ENCODE results near the gene CASP10. TPM values are rescaled to one million over a fixed set of nuclear protein-coding genes. Genes with fewer than 3 reads are reported as not detected.
"Not testable (repeated sequence)": the region's sequence is repeated elsewhere in the genome, so short reads cannot be mapped to it uniquely, and the experiment has no call there.

CASP10 gene
- total RNA-seq, 1 experiment from 2014 or later: 3.9 TPM

DNA sequence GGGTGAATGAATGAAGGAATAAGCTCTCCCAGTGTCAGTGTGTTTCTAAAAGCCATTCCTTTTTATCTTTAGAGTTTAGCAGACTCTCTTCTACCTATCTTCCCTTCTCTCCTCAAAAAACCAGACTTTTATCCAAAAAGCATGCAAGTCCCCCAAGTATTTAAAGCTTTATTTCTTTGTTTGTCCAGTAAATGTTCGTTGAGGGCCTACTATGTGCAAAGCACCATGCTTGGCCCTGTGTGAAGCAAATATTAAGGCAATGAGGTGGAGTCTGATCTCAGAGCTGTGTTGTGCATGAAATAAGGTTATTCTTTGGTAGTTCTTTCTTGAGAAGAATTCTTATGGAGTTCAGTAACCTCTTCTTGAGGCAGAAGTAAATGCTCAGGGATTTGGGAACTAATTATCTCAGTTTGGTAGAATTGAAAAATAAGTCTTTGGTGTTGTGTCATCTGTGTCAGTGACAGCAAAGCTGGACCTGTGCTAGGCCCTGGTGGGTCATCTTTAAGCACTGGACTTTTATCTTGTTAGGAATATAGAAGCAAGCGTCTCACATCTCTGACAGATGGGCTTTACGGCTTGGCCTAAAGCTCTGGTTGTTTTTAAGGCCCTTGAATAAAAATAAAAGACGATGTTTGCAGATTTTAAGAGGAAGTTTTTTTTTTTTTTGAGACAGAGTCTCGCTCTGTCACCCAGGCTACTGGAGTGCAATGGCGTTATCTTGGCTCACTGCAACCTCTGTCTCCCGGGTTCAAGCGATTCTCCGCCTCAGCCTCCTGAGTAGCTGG is 28.1 kb upstream of the CASP10 start:
- DNase-seq (ENCODE audit: low spot score): no peak

DNA sequence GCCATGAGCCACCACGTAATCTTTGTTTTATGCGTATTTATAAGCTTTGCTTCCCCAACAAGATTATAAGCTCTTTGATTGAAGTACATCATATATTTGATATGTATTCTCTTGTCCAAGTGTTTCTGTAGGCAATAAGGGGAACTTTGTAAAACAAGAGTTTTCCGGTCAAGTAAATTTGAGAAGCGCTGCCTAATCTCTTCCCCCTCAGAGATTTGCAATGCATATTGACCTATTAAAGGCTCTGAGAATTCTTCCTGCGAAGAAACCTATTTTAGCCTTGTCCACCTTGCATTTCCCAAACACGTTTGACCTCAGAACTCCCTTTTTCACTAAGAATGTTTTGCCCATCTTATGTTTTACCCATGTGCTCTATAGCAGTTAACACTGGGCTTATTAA is 26.9 kb upstream of the CASP10 start:
- no peak for DNase-seq (ENCODE audit: low spot score)

DNA sequence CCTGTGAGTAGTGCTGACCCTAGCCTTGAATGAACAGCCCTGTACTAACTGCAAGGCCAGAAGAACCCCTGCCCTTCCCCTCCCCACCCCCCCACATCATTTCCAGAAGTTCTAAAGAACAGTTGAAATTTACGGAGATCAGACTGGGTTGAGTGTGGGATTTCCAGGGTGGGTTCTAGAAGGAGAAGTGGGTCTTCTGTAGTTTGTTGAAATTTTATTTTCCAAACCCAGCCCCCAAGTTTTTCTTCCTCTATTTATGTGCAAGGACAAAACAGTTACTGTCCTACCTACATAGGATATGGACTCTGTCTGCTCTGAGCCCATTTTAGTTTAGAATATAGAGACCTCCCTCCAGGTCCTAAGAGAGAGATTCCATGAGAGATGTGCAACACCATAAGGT is 26.3 kb upstream of the CASP10 start:
- no peak for DNase-seq (ENCODE audit: low spot score)

DNA sequence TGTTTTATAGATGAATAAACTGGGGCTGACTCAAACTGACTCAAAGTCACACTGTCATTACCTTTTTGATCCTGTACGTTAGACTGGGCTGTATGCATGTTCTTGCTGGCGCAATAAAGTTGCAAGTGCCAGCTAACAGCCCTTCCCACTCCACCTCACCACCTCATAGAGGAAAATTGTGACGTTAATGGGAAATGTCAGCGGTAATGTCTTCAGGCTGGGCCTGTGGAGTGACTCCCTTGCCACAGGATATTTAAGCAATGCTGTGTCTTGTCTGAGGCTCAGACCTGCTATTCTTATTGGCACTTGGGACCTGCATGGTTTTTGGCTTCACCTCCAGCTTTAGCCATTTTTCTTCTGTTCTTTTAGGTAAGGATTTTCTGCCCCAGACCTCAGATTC is 25.2 kb upstream of the CASP10 start:
- peak; percentile 30 for DNase-seq (ENCODE audit: low spot score)

DNA sequence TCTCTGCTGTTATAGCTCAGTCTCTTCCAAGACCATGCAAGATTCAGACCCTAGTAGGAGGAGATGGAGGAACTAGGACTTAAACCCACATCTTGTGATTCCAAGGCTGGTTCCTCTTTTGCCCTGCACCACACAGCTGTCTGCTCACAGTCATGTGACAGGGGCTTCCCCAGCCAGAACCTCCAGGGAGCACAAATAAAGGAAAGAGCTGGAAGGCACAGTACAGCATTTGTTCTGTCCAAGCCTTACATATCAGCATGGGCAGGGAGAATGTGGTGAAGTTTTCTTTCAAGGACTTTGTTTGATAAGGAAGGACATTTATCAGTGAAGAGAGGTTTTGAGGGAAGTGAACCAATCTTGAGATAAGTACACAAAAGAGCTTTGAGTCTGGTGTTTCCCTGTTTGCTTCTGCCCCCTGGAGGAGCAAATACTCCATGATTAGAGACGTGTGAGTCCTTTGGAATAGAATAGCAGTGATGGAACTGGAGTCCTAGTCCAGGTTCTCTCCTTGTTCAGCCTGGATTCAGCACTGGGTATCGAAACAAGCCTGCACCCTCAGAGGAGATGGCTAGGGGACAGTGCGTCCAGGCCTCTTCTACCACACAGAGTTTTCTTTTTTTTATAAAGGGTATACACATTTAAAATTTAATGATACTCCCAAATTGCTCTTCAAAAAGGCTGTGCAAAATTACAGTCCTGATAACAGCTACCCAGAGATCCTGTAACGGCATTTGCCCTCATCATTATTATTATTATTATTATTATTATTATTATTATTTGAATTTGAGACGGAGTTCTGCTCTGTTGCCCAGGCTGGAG is 24.6 kb upstream of the CASP10 start:
- peak; percentile 86 for DNase-seq (ENCODE audit: low spot score)

DNA sequence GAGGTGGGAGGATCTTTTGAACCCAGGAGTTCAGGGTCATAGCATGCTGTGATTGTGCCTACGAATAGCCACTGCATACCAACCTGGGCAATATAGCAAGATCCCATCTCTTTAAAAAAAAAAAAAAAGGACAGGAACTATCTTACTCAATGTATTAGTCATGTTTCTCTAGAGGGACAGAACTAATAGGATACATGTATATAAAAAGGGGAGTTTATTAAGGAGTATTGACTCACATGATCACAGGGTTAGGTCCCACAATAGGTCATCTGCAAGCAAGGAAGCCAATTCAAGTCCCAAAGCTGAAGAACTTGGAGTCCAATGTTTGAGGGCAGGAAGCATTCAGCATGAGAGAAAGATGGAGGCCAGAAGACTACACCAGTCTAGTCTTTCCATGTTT is 18.8 kb upstream of the CASP10 start:
- no peak for DNase-seq (ENCODE audit: low spot score)

DNA sequence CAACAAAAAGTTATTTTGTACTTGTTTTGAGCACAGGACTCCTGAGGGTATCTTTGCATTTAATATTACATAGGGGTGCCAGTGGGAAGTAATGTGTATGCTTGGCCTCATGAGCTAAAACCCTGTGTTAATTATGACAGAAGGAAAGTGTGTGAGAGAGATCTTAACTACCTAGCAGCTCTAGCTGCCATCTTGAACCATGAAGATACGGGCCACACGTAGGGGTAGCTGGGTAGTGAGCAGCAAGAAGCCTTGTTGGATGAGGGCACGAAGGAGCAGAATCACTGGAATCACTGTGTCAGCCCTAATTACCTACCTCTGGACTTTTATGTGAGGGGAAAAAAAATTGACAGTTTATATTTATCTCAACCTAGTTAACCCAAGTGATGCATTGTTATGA is 15.4 kb upstream of the CASP10 start:
- DNase-seq (ENCODE audit: low spot score): no peak

DNA sequence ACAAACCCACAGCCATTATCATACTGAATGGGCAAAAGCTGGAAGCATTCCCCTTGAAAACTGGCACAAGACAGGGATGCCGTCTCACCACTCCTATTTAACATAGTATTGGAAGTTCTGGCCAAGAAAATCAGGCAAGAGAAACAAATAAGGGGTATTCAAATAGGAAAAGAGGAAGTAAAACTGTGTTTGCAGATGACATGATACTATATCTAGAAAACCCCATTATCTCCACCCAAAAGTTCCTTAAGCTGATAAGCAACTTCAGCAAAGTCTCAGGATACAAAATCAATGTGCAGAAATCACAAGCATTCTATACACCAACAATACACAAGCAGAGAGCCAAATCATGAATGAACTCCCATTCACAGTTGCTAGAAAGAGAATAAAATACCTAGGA is 14.4 kb upstream of the CASP10 start:
- not testable (repeated sequence) for DNase-seq (ENCODE audit: low spot score)

DNA sequence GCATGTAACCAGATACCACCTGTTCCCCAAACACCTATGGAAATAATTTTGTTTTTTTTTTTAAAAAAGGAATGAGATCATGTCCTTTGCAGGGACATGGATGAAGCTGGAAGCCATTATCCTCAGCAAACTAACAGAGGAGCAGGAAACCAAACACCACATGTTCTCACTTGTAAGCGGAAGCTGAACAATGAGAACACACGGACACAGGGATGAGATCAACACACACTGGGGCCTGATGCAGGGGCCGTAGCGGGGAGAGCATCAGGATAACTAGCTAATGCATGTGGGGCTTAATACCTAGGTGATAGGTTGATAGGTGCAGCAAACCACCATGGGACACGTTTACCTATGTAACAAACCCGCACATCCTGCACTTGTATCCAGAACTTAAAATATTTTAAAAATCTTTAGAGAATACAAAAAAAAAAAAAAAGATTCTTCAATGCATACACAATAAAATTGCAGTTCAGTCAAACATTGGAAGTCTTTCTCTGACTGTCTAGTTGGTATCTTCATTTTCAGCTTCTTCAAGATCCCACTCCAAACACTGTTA is 11.6 kb upstream of the CASP10 start:
- DNase-seq (ENCODE audit: low spot score): no peak

DNA sequence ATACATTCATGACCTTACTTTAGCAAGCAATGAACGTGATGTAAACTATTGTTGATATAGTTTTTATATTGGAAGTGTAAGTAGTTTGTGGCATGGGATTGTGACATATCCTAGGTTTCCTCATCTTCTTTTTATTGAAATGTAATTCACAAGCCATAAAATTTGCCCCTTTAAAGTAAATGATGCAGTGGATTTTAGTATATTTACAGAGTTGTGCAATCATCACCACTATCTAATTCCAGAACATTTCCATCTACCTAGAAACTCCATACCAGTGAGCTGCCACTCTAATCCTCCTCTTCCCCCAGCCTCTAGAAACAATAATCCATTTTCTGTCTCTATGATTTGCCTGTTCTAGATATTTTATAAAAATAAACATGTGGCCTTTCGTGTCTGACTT is 10.7 kb upstream of the CASP10 start:
- no peak for DNase-seq (ENCODE audit: low spot score)

DNA sequence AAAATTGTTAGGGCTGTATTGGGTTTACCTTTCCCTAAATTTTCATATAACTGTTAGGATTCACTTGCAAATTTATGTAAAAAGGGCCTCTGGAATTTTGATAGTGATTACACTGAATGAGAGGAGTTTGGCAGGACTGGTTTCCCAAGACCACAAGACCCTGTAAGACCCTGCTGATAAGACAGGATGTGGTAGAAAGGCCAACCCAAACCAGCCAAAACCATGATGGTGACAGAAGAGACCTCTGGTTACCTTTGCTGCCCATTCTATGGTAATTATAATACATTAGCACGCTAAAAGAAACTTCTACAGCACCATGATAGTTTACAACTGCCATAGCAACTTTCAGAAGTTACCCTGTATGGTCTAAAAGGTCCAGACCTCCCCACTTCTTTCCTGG is 8.3 kb upstream of the CASP10 start:
- DNase-seq (ENCODE audit: low spot score): no peak

DNA sequence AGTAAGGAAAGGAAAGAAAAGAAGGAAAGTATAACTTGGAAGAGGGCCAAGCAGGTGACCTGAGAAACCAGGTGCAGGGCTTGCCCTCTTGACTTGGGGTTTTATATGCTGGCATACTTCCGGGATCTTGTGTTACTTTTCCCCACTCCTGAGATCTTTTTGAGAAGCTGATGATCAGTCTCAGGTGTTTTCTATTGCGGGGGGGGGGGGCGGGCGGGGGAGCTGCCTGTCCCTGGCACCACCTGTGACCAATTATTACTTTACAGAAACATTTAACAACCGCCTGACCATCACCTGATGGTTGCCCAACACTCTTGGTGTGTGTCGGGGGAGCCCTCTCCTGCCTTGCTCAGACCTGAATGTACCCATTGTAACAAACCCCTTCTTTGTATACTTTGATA is 6.9 kb upstream of the CASP10 start:
- DNase-seq (ENCODE audit: low spot score): no peak

DNA sequence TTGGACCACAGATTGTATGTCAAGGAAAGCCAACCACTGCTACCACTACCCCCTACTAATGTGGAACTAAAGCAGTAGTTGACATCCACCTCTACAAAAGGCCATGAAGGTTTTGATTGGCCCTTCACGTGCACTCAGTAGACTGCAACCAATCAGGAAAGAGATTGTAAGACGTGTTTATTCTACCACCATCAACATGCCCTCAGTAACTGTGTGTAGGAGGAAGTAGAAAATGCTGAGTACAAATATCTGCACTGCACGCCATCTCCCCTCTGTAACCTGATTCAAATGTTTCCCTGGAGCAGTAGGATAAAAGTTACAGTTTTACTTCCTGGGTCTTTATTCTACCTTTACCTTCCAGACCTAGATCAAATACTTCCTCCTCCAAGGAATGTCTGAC is 2.9 kb upstream of the CASP10 start:
- DNase-seq (ENCODE audit: low spot score): no peak

DNA sequence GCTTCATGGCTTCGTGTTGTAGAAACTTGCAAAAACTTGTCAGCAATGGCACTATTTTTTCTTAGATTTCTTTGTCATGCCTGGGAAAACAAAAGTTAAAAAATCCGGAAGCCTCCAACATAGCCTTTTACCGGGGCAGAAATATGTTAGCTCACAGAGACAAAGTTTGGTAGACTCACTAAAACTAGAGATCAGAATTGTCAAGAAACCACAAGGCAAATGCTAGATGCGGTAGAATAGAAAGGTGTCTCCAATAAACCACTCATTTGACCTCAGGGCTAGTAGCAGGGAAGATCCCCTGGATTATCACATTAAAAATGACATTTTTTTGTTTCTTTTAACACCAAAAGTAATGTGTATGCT is 405 bp downstream of the CASP10 start:
- no peak for DNase-seq (ENCODE audit: low spot score)

DNA sequence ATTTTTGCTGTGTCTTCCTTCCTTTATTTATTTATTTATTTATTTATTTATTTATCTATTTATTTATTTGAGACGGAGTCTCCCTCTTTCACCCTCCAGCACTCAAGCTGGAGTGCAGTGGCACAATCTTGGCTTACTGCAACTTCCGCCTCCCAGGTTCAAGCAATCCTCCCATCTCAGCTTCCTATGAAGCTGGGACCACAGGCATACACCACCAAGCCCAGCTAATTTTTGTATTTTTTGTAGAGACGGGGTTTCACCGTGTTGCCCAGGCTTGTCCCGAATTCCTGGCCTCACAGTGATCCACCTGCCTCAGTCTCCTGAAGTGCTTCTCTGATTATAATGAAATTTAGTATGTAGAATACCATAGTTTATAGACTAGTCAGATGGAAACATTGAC is 894 bp downstream of the CASP10 start:
- not testable (repeated sequence) for DNase-seq (ENCODE audit: low spot score)

DNA sequence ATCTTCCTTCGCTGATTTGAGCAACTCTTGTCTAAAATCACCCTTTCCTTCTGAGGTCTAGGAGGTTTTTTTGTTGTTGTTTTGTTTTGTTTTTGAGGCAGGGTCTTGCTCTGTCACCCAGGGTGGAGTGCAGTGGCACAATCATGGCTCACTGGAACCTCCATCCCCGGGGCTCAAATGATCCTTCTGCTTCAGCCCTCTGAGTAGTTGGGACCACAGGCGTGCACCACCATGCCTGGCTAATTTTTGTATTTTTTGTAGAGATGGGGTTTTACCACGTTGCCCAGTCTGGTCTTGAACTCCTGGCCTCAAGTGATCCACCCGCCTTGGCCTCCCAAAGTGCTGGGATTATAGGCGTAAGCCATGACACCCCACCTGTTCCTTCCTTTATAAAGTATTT is 1.3 kb downstream of the CASP10 start:
- not testable (repeated sequence) for DNase-seq (ENCODE audit: low spot score)

DNA sequence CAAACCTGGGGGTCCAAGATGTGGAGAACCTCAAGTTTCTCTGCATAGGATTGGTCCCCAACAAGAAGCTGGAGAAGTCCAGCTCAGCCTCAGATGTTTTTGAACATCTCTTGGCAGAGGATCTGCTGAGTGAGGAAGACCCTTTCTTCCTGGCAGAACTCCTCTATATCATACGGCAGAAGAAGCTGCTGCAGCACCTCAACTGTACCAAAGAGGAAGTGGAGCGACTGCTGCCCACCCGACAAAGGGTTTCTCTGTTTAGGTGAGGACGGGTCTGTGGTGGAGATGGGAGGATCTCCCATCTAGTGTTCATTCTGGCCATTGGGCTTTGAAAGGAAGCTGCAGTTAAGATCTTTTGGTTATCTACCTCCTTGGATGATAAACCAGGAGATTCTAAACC is 2.9 kb downstream of the CASP10 start:
- no peak for DNase-seq (ENCODE audit: low spot score)

DNA sequence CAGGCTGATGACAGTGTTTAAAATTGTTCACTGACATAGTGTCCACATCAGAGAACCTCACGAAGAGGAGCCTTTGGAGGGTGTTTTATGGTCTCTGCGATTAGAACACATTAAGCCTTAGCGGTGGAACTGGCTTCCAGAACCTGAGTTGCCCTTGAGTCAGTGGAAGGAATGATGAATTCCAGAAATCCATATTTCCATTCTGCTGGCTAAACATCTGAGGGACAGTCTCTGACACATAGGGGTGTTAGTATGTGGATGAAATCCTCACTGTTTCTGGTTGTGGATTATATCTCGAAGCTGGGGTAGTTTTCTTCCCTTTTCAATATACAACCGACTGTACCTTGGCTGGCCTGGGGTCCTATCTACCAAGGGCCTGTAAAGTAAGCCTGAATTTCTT is 4.0 kb downstream of the CASP10 start:
- no peak for DNase-seq (ENCODE audit: low spot score)

DNA sequence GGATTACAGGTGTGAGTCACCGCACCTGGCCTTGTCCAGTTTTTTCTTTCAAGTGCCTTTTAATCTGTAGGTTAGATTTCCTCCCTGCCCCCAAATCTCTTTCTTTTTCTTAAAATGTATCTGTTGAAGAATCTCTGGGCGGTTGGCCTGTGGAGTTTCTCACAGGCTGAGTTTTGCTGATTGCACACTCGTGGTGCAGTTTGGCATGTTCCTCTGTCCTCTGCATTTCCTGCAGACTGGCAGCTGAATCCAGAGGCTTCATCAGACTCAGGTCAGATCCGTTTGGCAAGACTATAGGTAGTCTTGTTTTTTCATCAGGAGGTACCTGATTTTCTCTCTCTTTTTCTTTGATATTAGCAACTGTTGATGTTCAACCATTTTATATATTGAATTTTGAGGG is 5.5 kb downstream of the CASP10 start:
- no peak for DNase-seq (ENCODE audit: low spot score)

DNA sequence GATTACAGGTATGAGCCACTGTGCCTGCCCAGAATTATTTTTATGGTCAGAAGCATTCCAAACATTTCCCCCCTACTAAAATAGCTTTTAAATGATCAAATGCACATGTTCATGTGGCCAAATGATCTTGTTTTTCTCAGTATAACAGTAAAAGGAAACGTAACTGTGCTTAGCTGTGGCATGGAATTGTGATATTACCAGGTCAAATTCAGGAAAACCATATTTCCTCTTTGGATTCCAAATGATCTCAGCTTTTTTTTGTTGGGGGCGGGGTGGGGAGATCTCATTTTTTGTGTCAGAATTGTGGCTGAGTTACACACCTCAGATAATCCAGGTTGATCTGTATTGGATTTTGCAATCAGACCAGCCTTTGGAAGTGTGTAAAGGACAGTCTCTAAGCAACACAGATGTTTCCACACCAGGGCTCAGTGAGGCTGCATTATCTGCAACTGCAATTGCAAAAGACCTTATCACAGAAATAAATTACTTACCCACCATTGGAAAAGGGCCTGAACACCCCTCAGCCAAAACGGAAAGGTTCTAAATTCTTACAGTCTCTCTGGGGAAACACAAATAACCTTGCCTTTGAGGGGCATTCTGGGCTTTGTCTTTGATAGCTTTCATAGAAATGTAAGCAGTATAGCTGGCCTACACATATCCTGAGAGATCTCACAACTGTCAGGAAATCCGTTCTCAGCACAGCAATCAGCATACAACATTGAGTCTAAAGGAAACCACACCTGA is 8.4 kb downstream of the CASP10 start:
- DNase-seq (ENCODE audit: low spot score): no peak

DNA sequence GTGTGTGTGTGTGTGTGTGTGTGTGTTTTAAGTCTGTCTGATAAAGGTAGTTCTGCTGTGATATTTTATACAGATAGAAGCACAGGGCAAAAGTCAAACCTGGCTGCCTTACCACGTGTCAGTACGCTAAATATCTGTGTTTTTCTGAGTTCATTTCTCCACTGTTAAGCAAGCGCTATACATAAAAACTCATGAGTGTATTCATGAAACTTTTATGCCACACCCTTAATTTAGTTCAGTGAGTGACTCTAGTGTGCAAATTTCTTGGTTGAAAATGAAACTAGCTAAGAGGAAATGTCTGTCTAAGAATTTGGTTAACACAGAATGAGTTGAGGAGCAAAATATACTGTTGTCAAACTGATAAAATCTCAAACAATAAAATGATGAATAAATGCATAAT is 11.2 kb downstream of the CASP10 start:
- no peak for DNase-seq (ENCODE audit: low spot score)

DNA sequence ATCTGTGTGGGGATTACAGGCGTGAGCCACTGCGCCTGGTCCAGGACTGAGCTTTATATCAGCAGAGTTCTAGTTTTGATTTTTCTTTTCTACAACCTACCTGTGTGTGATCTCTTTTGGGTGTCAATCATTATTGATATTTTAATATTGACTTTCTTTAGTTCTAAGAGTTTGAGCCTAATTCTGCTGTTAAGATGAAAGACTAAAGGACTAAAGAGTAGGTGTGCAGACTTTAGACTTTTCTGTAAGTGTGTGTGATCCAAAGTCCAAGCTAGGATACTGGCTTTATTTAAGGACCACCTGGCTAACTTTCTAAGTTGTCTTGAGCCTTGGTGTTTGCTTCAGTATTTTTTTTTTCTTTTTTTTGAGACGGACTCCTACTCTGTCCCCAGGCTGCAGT is 12.4 kb downstream of the CASP10 start:
- DNase-seq (ENCODE audit: low spot score): no peak
